Endothelial cell of umbilical vein (primary cell): Measurements from ENCODE around the gene MCCC1. TPM values are rescaled to one million over a fixed set of nuclear protein-coding genes. Genes with fewer than 3 reads are reported as not detected.

ENCODE experiments used
- BruUV-seq: library from RNA; stranded (reverse); fragments of 400-500 nt; replicated peaks from 2 replicates; lab custom pipeline; 2021; lab: Mats Ljungman, UMichigan
- CTCF ChIA-PET: fragments of 300-600, 350-600 bp; sonication (Branson Sonifier 250); formaldehyde crosslinking; loops from one replicate; lab custom pipeline; 2021; ENCODE audit warnings: antibody characterized with exemption, inconsistent platforms; lab: Charles Lee
- POLR2A ChIA-PET: fragments of 300-600, 350-600 bp; sonication (Branson Sonifier 250); formaldehyde crosslinking; loops from one replicate; lab custom pipeline; 2021; ENCODE audit warnings: antibody characterized with exemption, inconsistent platforms; lab: Charles Lee
- DNase-seq: peaks from one replicate; pipeline ENCODE4 v3.0.0-alpha.2; 2011; ENCODE audit warnings: low read depth, low spot score
- FAIRE-seq: peaks from 2 replicates; lab custom pipeline; 2011; peaks lifted over from hg19 to GRCh38; lab: Jason Lieb, UNC
- H2AFZ ChIP-seq: 2 replicates; pipeline ENCODE4 v1.6.0; 2012; ENCODE audit warnings: low read depth, low read length, control low read depth, inconsistent platforms
- H3K27ac ChIP-seq: 2 replicates; pipeline ENCODE4 v1.5.1; 2011; ENCODE audit warnings: low read depth, mild to moderate bottlenecking, control low read depth, low read length, moderate library complexity; ENCODE audit not compliant: insufficient read depth
- H3K27me3 ChIP-seq, 2 experiments: 2 replicates each; pipeline versions ENCODE4 v1.6.0 to v1.6.1; 2011; ENCODE audit warnings: low read length in 2 of 2, mixed read lengths in 1 of 2; ENCODE audit not compliant: control insufficient read depth in 2 of 2, insufficient read depth in 2 of 2
- H3K36me3 ChIP-seq, 2 experiments: 2 replicates in 1 of 2; 3 replicates in 1 of 2; pipeline ENCODE4 v1.5.1; 2011; ENCODE audit warnings: low read length in 2 of 2, mild to moderate bottlenecking in 1 of 2, moderate library complexity in 1 of 2; ENCODE audit not compliant: control insufficient read depth in 2 of 2, insufficient read depth in 2 of 2; ENCODE audit errors: extremely low read depth in 1 of 2
- H3K4me1 ChIP-seq: 3 replicates; pipeline ENCODE4 v1.5.1; 2011; ENCODE audit warnings: mild to moderate bottlenecking, low read length; ENCODE audit not compliant: control insufficient read depth, insufficient read depth; ENCODE audit errors: extremely low read depth
- H3K4me2 ChIP-seq: 2 replicates; pipeline ENCODE4 v1.6.1; 2011; ENCODE audit warnings: low read length, control low read depth, mixed read lengths; ENCODE audit not compliant: insufficient read depth
- H3K4me3 ChIP-seq, 3 experiments: fragments of 200-600 bp in 1 of 3; sonication (generic), shearing (Covaris generic) in 1 of 3; replicated peaks in 1 of 3; 2 replicates each; pipeline ENCODE4 v1.5.1; 2011 to 2016; ENCODE audit warnings: control low read depth in 3 of 3, low read length in 3 of 3, mild to moderate bottlenecking in 2 of 3, inconsistent platforms in 1 of 3, low read depth in 1 of 3, moderate library complexity in 1 of 3; ENCODE audit not compliant: insufficient read depth in 1 of 3
- H3K79me2 ChIP-seq: 2 replicates; pipeline ENCODE4 v1.6.0; 2012; ENCODE audit warnings: low read length, inconsistent platforms; ENCODE audit not compliant: control insufficient read depth, insufficient read depth
- H3K9ac ChIP-seq: replicated peaks from 2 replicates; pipeline ENCODE3; 2011; ENCODE audit warnings: low read length, control low read depth; ENCODE audit not compliant: insufficient read depth; ENCODE audit errors: extremely low read depth
- H3K9me1 ChIP-seq: replicated peaks from 3 replicates; pipeline ENCODE4 v1.6.0; 2011; ENCODE audit warnings: mild to moderate bottlenecking, low read length; ENCODE audit not compliant: control insufficient read depth, insufficient read depth; ENCODE audit errors: extremely low read depth
- H3K9me3 ChIP-seq: replicated peaks from 2 replicates; pipeline ENCODE4 v1.5.1; 2012; ENCODE audit warnings: low read length, inconsistent platforms; ENCODE audit not compliant: control insufficient read depth, insufficient read depth
- H4K20me1 ChIP-seq: replicated peaks from 2 replicates; pipeline ENCODE3; 2011; ENCODE audit warnings: mild to moderate bottlenecking, low read length; ENCODE audit not compliant: control insufficient read depth, insufficient read depth; ENCODE audit errors: extremely low read depth
- EZH2 ChIP-seq: IDR thresholded peaks from 2 replicates; pipeline ENCODE4 v1.6.1; 2012; ENCODE audit warnings: borderline replicate concordance, low read depth, mild to moderate bottlenecking, moderate library complexity, low read length, inconsistent platforms; ENCODE audit not compliant: severe bottlenecking
- FOS ChIP-seq: IDR thresholded peaks from 2 replicates; pipeline ENCODE4 v1.6.1; 2011; ENCODE audit warnings: mild to moderate bottlenecking, low read length, moderate library complexity, borderline replicate concordance; ENCODE audit not compliant: insufficient read depth
- GATA2 ChIP-seq: IDR thresholded peaks from 2 replicates; pipeline ENCODE4 v1.7.0; 2011; ENCODE audit warnings: low read depth, mild to moderate bottlenecking, moderate library complexity, mixed read lengths, low read length; ENCODE audit not compliant: insufficient read length, insufficient read depth
- JUN ChIP-seq: IDR thresholded peaks from 2 replicates; pipeline ENCODE4 v1.6.1; 2011; ENCODE audit warnings: borderline replicate concordance, low read depth; ENCODE audit not compliant: insufficient read length, insufficient read depth
- MYC ChIP-seq: IDR thresholded peaks from one replicate; pipeline ENCODE4 v1.6.1; 2011; ENCODE audit warnings: mild to moderate bottlenecking, low read depth, low read length
- POLR2A ChIP-seq: IDR thresholded peaks from 2 replicates; pipeline ENCODE4 v1.6.1; 2012; ENCODE audit warnings: low read depth, mild to moderate bottlenecking, control low read depth, low read length
- POLR2AphosphoS5 ChIP-seq: IDR thresholded peaks from 2 replicates; pipeline ENCODE4 v1.6.1; 2012; ENCODE audit warnings: low read depth, mild to moderate bottlenecking, control low read depth, low read length, moderate library complexity; ENCODE audit not compliant: insufficient read depth
- dilution Hi-C: fragments of 300-500 bp; cut with MboI; formaldehyde crosslinking; loops from one replicate; pipeline ENCODE4 v1.15.0; 2019; ENCODE audit warnings: low sequenced_read_pairs; ENCODE audit not compliant: extremely low pct_ligation_motif_present
- intact Hi-C: fragments of 100-400 bp; cut with micrococcal nuclease; formaldehyde crosslinking; loops from one replicate; pipeline ENCODE4 v1.10.0; 2022
- polyA plus RNA-seq, 4 experiments: library from polyadenylated mRNA; depleted of rRNA in 3 of 4; stranded (reverse) in 3 of 4; unstranded in 1 of 4; fragments of >200 nt; gene quantifications; 2 replicates each; pipeline versions ENCODE4 v1.2.1 to v1.2.3, GENCODE V29; 2011 to 2012; ENCODE audit warnings: missing spikeins in 1 of 4
- total RNA-seq: library from RNA; stranded (reverse); gene quantifications from 2 replicates; pipeline ENCODE4 v1.2.3, GENCODE V29; 2021
- TF ChIP-seq, protein P1 (sequence below): IDR thresholded peaks from 2 replicates; pipeline ENCODE4 v1.6.1; 2011; ENCODE audit not compliant: insufficient read depth, insufficient read length
- TF ChIP-seq, protein P2 (sequence below), 2 donors: IDR thresholded peaks; 1 replicate in 1 of 2; 2 replicates in 1 of 2; pipeline ENCODE4 v1.5.1; 2011; ENCODE audit warnings: low read length in 2 of 2, mild to moderate bottlenecking in 2 of 2, moderate library complexity in 2 of 2, control low read depth in 1 of 2, inconsistent platforms in 1 of 2, low read depth in 1 of 2; ENCODE audit not compliant: insufficient read depth in 1 of 2; ENCODE audit errors: extremely low read depth in 1 of 2

Gene MCCC1
- total and polyA plus RNA-seq, 2 donors (not counting 3 experiments of a cell fraction or from before 2014, with no cell fraction given), result 9.2 to 19.7 TPM

DNA sequence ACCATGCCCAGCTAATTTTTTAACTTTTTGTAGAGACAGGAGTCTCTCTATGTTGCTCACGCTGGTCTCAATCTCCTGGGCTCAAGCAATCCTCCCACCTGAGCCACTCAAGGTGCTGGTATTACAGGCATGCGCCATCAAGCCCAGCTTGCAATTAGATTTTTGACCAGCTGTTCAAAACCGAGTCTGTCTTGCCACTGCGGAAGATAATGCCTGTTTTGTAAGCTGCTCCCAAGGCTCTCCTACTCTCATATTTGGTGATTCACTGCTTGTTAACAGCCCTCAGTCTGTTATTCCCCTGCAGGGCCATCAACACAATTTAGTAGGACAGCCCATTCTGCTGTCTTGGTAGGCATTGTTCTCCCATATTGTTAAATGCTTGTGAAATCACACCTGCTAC is 17.8 kb upstream of the MCCC1 start:
- DNase-seq (no peak), FAIRE-seq (no peak)
- no peaks in the 10 kb centered on the region for H3K36me3 ChIP-seq
- H3K79me2 ChIP-seq, result no peaks in the 10 kb centered on the region
- H3K27me3 ChIP-seq, result peaks cover 19 to 36% of the 10 kb centered on the region in 2 experiments
- POLR2A ChIA-PET, result no interaction called here
- no peak for TF ChIP-seq JUN
- TF ChIP-seq FOS, result no peak
- TF ChIP-seq POLR2A, result no peak
- TF ChIP-seq, protein P1, sequence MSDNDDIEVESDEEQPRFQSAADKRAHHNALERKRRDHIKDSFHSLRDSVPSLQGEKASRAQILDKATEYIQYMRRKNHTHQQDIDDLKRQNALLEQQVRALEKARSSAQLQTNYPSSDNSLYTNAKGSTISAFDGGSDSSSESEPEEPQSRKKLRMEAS, result no peak
- TF ChIP-seq, protein P2, sequence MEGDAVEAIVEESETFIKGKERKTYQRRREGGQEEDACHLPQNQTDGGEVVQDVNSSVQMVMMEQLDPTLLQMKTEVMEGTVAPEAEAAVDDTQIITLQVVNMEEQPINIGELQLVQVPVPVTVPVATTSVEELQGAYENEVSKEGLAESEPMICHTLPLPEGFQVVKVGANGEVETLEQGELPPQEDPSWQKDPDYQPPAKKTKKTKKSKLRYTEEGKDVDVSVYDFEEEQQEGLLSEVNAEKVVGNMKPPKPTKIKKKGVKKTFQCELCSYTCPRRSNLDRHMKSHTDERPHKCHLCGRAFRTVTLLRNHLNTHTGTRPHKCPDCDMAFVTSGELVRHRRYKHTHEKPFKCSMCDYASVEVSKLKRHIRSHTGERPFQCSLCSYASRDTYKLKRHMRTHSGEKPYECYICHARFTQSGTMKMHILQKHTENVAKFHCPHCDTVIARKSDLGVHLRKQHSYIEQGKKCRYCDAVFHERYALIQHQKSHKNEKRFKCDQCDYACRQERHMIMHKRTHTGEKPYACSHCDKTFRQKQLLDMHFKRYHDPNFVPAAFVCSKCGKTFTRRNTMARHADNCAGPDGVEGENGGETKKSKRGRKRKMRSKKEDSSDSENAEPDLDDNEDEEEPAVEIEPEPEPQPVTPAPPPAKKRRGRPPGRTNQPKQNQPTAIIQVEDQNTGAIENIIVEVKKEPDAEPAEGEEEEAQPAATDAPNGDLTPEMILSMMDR (IDR thresholded peaks at IDR 0.05; ENCODE audit: extremely low read depth in 1 of 2, insufficient read depth in 1 of 2, low read depth in 1 of 2, low read length in 2 of 2), result no peak
- no peak for TF ChIP-seq POLR2AphosphoS5
- no peak for TF ChIP-seq MYC
- no peak for TF ChIP-seq EZH2
- no peak for TF ChIP-seq GATA2
- no peaks in the 10 kb centered on the region for H3K9me3 ChIP-seq
- H3K9ac ChIP-seq, result no peak overlapping the region
- no peaks in the 10 kb centered on the region for H3K9me1 ChIP-seq
- H3K4me2 ChIP-seq, result no peak overlapping the region
- CTCF ChIA-PET, result interaction anchor here (0.7 to 1.3 kb wide), 3 partner anchors 9 to 403 kb away, joined by 3 to 5 read pairs (median 4); no protein-coding TSS in a partner anchor
- H3K4me1 ChIP-seq, result peaks cover 9% of the 10 kb centered on the region
- H3K4me3 ChIP-seq, result no peak overlapping the region
- no TSS peak for BruUV-seq
- H4K20me1 ChIP-seq, result no peaks in the 10 kb centered on the region
- no peak overlapping the region for H3K27ac ChIP-seq
- intact Hi-C loops, result no loop called here
- no peak overlapping the region for H2AFZ ChIP-seq
- dilution Hi-C loops, result no loop called here
